Heart left ventricle (tissue), 16 donors: ENCODE measurements around the gene TRMT61A. TPM values are rescaled to one million over a fixed set of nuclear protein-coding genes. Genes with fewer than 3 reads are reported as not detected.
A peak's percentile ranks its signal among the peaks of the same experiment; 100 is the strongest.

Experiments used
- ATAC-seq, 4 donors: fragments of 200-7000 bp; cut with Tn5 transposase; one replicate each; pipeline ENCODE4 v1.9.1; 2020 to 2022; ENCODE audit warnings: moderate library complexity in 4 of 4, mild to moderate bottlenecking in 3 of 4, moderate number of reproducible peaks in 1 of 4
- DNase-seq, 5 donors: peaks; one replicate each; pipeline ENCODE4 v3.0.0-alpha.2; 2020
- H3K27ac ChIP-seq, 12 donors: fragments of 200-600 bp; sonication (generic) in 4 of 12; one replicate each; pipeline versions ENCODE4 v1.5.0 to v1.8.0; 2016 to 2022; ENCODE audit warnings: mild to moderate bottlenecking in 2 of 12
- H3K27me3 ChIP-seq, 9 donors: fragments of 200-600 bp; sonication (generic) in 2 of 9; one replicate each; pipeline versions ENCODE4 v1.5.1 to v1.8.0; 2016 to 2022; ENCODE audit warnings: mild to moderate bottlenecking in 3 of 9
- H3K36me3 ChIP-seq, 9 donors: fragments of 200-600 bp; sonication (generic) in 2 of 9; one replicate each; pipeline versions ENCODE4 v1.5.0 to v1.8.0; 2018 to 2022; ENCODE audit warnings: mild to moderate bottlenecking in 2 of 9
- H3K4me1 ChIP-seq, 12 donors: fragments of 200-600 bp; sonication (generic) in 4 of 12; one replicate each; pipeline versions ENCODE4 v1.5.0 to v1.8.0; 2016 to 2022; ENCODE audit warnings: mild to moderate bottlenecking in 3 of 12
- H3K4me3 ChIP-seq, 12 donors: fragments of 200-600 bp; sonication (generic) in 4 of 12; one replicate each; pipeline versions ENCODE4 v1.5.0 to v1.8.0; 2017 to 2022; ENCODE audit warnings: mild to moderate bottlenecking in 9 of 12, moderate library complexity in 4 of 12
- H3K9me3 ChIP-seq, 12 donors: fragments of 200-600 bp; sonication (generic) in 4 of 12; one replicate each; pipeline versions ENCODE4 v1.5.0 to v1.8.0; 2016 to 2022; ENCODE audit warnings: mild to moderate bottlenecking in 1 of 12
- POLR2A ChIP-seq, 2 donors: fragments of 450-650 bp; IDR thresholded peaks; one replicate each; pipeline ENCODE4 v1.6.1; 2017; ENCODE audit warnings: antibody characterized with exemption in 2 of 2, mild to moderate bottlenecking in 2 of 2, moderate library complexity in 2 of 2
- WGBS, 4 donors: extraction: QIAGEN DNeasy Blood & Tissue Kit in 2 of 4; methylation state at CpG; one replicate each; pipeline versions ENCODE4 v1.1.5 to v1.1.7; 2013 to 2018; 5-methylcytosine and 5-hydroxymethylcytosine counted together
- intact Hi-C, 10 donors: fragments of 100-400 bp; cut with DNase I; formaldehyde crosslinking; loops; one replicate each; pipeline versions ENCODE4 v1.11.1 to v1.14.2; 2022
- polyA plus RNA-seq, 2 donors: library from polyadenylated mRNA; stranded (reverse); fragments of 200-250 nt; gene quantifications; one replicate each; pipeline ENCODE4 v1.2.3, GENCODE V29; 2013
- total RNA-seq, 9 donors: library from RNA; depleted of rRNA in 2 of 9; stranded (reverse); fragments of >200 nt in 2 of 9; fragmentation: NEBNext Ultra II Directional in 3 of 9; extraction: Animal tissue kit (Norgen Biotek cat#: 25700) in 3 of 9; gene quantifications; one replicate each; pipeline versions ENCODE4 v1.1.0 to v1.2.4, GENCODE V29; 2016 to 2023
- TF ChIP-seq, protein P1 (sequence below), 12 donors: fragments of 200-600 bp; sonication (generic) in 4 of 12; IDR thresholded peaks; one replicate each; pipeline versions ENCODE4 v1.5.0 to v1.8.0; 2018 to 2022; ENCODE audit warnings: antibody characterized with exemption in 12 of 12, mild to moderate bottlenecking in 5 of 12
- donor health status: ischemic (EF 13 %, LVEDD 7.1; RV severe dilation, severe dysfunction).
- donor health status: healthy with polysubstance abuse.
- donor health status: DM: no; HTN: yes; CAD: no.
- donor health status: DM: no; HTN: no; CAD: no.
- donor health status: ischemic (EF 25% LVEDD 6.9; RV normal size, moderate dysfunction).
- donor health status: ischemic (EF 25% LVEDD 5.7; RV mildly dilated, moderate dysfunction).
- donor health status: healthy.
- donor health status: DM: yes; HTN: yes; CAD: no.
- donor health status: ischemic (EF 35%, LVEDD 5.7; RV mildly dilated, moderate dysfunction).
- donor health status: nonischemic (EF 11% LVEDD 7.7; RV severe dilation, severe dysfunction).
- donor health status: DM: yes; HTN: yes; CAD: no.
- donor health status: PGD.
- donor health status: ischemic (EF 29% LVEDD 5.4; RV normal size, mild dysfunction).
- donor health status: nonischemic (EF 23%, LVEDD 6.1; RV moderate dilation, normal function).

The TRMT61A gene
- total and polyA plus RNA-seq, 11 donors: 3.2 to 15.9 (median 5.2) TPM

DNA sequence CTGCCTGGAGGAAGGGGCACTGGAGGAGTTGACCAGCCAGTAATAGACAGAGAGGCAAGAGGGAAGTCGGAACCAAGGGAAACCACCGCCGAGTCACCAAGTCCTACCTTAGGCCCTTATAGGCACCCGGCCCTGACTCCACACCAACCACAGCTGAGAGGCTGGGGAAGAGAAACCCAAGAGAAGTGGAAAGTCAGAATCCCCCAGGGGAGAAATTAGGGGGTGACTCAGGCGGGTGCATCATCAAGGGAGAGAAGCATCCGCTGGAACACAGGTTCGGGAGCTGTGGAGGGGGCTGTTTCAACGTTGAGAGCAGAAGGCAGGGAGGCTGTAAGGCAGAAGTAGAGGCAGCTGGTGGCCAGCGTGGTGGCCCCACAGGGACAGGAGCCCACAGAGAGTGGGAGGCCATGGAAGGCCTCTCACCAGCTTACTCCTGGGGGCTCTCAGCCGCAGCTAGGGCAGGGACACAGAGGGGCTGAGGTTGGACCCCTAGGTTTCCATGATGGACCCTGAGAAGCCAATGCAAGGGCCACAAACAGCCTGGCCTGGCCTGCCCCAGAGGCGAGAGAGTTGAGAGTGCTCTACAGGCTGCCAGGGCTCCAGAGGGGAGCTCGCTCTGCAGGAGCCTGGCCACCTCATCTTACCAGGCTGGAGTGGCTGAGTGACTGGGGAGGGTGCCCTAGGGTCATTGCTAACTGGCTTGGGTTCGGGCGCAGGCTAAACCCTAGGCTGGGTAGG is 1.4 kb upstream of the TRMT61A start:
- TF ChIP-seq POLR2A (IDR thresholded peaks at IDR 0.05): no peak
- H3K9me3 ChIP-seq: no peaks in the 10 kb centered on the region
- 78 to 87% (median 80%) methylated on average over 12 to 14 of the region's 14 CpGs for WGBS, 4 donors
- peaks cover 0 to 7% (median 0%) of the 10 kb centered on the region in 9 donors for H3K36me3 ChIP-seq
- intact Hi-C loops: no loop called here
- peaks cover 0 to 17% (median 0%) of the 10 kb centered on the region in 9 donors for H3K27me3 ChIP-seq
- H3K4me1 ChIP-seq: peaks cover 3 to 71% (median 39%) of the 10 kb centered on the region in 12 donors
- DNase-seq (no peak), ATAC-seq (peak in 3 of 4 donors; percentile 0 to 3 (median 1))
- peak overlapping the region in 8 of 12 donors; percentile 66 to 100 (median 88) for H3K4me3 ChIP-seq
- H3K27ac ChIP-seq: peak overlapping the region; percentile 82 to 98 (median 95)

DNA sequence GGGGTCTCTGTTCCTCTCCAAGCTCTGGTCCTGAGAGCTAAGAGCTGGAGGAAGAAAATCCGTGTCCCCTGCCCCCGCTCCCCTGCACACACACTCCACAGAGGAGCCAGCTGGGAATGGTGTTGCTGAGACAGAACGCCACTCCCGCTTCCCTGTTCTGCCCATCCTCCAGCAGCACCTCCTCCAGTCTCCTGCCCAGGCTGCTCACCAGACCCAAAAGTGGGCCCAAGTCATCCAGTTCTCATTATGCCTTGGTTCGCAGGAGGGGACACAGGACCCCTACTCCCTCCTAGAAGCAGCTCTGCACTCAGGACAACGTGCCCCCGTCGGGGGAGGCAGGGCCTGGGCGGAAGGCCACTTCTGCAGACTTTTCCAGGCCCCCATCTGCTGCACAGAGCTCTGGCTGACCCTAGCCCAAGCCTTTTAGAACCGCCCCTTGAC is 830 bp upstream of the TRMT61A start:
- peak in 2 of 5 donors; percentile 57 to 63 for DNase-seq
- intact Hi-C loops: no loop called here

DNA sequence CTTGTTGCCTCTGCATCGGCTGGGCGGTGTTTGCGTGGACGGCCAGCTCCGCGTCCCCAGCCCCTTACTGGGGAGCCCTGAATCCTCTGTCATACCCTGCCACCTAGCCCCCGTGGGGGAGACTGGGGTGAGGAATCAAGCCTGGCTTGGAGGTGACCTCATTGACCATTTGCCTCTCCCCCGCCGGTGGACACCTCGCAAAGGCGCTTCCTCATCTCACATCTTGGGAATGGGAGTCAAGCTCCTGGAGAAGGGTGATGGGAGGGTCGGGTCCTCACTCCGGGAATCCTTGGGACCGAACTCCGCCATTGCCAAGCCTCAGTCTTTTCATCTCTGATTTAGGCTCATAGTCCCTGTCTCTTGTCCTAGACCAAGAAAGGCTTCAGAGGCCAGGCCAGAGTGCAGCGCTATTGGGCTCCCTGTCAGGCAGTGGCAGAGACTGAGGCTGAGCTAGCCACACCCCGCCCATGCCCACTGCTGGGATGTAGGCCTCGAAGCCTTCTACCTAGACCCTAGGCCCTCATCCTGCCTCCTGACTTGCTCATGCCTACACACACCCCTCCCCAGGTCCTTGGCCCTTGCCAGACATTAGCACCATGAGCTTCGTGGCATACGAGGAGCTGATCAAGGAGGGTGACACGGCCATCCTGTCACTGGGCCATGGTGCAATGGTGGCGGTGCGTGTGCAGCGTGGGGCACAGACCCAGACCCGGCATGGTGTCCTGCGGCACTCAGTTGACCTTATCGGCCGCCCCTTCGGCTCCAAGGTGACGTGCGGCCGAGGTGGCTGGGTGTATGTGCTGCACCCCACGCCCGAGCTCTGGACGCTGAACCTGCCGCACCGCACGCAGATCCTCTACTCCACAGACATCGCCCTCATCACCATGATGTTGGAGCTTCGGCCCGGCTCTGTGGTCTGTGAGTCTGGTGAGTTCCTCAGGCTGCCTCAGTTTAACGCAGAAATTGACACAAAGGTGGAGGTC is 678 bp downstream of the TRMT61A start:
- ATAC-seq: no peak

More for the DNA sequence above, 830 bp upstream of the TRMT61A start:
- Histone ChIP-seq H3K27me3 (peaks cover 0 to 11% (median 0%) of the 10 kb centered on the region in 9 donors), H3K36me3 (peaks cover 0 to 13% (median 3%) of the 10 kb centered on the region in 9 donors), H3K4me1 (peaks cover 3 to 65% (median 34%) of the 10 kb centered on the region in 12 donors), H3K9me3 (no peaks in the 10 kb centered on the region), H3K4me3 (peak overlapping the region; percentile 66 to 100 (median 86)), H3K27ac (peak overlapping the region; percentile 82 to 98 (median 95))
- ATAC-seq: peak; percentile 27 to 64 (median 36)
- TF ChIP-seq, protein P1, sequence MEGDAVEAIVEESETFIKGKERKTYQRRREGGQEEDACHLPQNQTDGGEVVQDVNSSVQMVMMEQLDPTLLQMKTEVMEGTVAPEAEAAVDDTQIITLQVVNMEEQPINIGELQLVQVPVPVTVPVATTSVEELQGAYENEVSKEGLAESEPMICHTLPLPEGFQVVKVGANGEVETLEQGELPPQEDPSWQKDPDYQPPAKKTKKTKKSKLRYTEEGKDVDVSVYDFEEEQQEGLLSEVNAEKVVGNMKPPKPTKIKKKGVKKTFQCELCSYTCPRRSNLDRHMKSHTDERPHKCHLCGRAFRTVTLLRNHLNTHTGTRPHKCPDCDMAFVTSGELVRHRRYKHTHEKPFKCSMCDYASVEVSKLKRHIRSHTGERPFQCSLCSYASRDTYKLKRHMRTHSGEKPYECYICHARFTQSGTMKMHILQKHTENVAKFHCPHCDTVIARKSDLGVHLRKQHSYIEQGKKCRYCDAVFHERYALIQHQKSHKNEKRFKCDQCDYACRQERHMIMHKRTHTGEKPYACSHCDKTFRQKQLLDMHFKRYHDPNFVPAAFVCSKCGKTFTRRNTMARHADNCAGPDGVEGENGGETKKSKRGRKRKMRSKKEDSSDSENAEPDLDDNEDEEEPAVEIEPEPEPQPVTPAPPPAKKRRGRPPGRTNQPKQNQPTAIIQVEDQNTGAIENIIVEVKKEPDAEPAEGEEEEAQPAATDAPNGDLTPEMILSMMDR (IDR thresholded peaks at IDR 0.05): no peak
- no peak for TF ChIP-seq POLR2A (IDR thresholded peaks at IDR 0.05)
- WGBS, 4 donors: 25 to 47% (median 35%) methylated on average over 4 to 10 of the region's 10 CpGs

DNA sequence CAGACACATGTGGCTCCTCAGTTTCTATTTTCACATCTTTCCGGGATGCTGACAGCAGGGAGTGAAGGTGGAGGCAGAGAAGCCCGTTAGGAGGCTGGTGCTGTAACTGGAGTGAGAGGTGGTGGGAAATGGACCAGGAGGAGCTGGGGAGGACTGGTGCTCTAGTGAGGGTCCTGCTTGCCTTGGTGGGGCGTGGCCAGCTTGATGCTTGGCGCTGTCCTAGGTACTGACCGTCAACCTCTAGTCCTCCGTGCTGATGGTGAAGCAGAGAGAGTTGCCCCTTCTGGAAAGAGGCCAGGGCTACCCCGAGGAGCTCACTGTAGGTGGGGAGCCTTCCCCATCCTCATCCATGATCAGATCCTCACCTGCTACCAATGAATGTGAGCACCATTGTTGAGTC is 1.4 kb downstream of the TRMT61A start:
- H3K36me3 ChIP-seq: peaks cover 0 to 28% (median 4%) of the 10 kb centered on the region in 9 donors

More for the DNA sequence above, 678 bp downstream of the TRMT61A start:
- Histone ChIP-seq H3K36me3 (peaks cover 0 to 28% (median 4%) of the 10 kb centered on the region in 9 donors), H3K27ac (peak overlapping the region; percentile 82 to 98 (median 95)), H3K4me3 (peak overlapping the region; percentile 66 to 100 (median 86)), H3K9me3 (no peaks in the 10 kb centered on the region), H3K27me3 (no peaks in the 10 kb centered on the region), H3K4me1 (peaks cover 3 to 59% (median 30%) of the 10 kb centered on the region in 12 donors)
- intact Hi-C loops: no loop called here
- TF ChIP-seq, protein P1 (IDR thresholded peaks at IDR 0.05): no peak
- no peak for TF ChIP-seq POLR2A (IDR thresholded peaks at IDR 0.05)
- DNase-seq: peak in 1 of 5 donors; percentile 65
- 48 to 61% (median 53%) methylated on average over 35 to 42 of the region's 42 CpGs for WGBS, 4 donors

More for the DNA sequence above, 1.4 kb downstream of the TRMT61A start:
- Histone ChIP-seq H3K4me3 (peak overlapping the region in 3 of 12 donors; percentile 89 to 100 (median 92)), H3K27me3 (no peaks in the 10 kb centered on the region), H3K27ac (peak overlapping the region in 1 of 12 donors; percentile 96), H3K9me3 (no peaks in the 10 kb centered on the region), H3K4me1 (peaks cover 3 to 52% (median 30%) of the 10 kb centered on the region in 12 donors)
- no peak for DNase-seq
- 50 to 58% (median 55%) methylated on average over 4 to 7 of the region's 7 CpGs for WGBS, 4 donors
- ATAC-seq: no peak
- intact Hi-C loops: no loop called here
- no peak for TF ChIP-seq POLR2A (IDR thresholded peaks at IDR 0.05)
- TF ChIP-seq, protein P1 (IDR thresholded peaks at IDR 0.05): no peak
